Jurkat, Clone E6-1 (cell line): ENCODE results near the gene ZBTB16.

Experiments used
- DNase-seq: peaks from one replicate; pipeline ENCODE4 v3.0.0-alpha.2; 2011; ENCODE audit warnings: low read depth, low spot score
- H3K4me3 ChIP-seq: 2 replicates; pipeline ENCODE4 v1.5.1; 2011; ENCODE audit warnings: mild to moderate bottlenecking, low read length, control low read depth, moderate library complexity

ZBTB16 gene

DNA sequence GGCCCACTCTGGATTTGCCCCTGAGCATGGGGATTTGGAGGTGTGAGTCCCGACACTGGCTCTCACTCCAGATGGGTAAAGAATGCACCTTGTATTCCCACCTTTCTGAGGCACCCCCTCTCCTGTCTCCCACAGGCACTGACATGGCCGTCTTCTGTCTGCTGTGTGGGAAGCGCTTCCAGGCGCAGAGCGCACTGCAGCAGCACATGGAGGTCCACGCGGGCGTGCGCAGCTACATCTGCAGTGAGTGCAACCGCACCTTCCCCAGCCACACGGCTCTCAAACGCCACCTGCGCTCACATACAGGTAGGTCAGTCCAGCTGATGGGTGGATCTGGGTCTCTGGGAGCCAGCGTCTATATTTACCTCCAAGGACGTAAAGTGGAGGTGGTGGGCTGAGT lies 182.5 kb downstream of the ZBTB16 start:
- H3K4me3 ChIP-seq = no peak overlapping the region
- no peak for DNase-seq

DNA sequence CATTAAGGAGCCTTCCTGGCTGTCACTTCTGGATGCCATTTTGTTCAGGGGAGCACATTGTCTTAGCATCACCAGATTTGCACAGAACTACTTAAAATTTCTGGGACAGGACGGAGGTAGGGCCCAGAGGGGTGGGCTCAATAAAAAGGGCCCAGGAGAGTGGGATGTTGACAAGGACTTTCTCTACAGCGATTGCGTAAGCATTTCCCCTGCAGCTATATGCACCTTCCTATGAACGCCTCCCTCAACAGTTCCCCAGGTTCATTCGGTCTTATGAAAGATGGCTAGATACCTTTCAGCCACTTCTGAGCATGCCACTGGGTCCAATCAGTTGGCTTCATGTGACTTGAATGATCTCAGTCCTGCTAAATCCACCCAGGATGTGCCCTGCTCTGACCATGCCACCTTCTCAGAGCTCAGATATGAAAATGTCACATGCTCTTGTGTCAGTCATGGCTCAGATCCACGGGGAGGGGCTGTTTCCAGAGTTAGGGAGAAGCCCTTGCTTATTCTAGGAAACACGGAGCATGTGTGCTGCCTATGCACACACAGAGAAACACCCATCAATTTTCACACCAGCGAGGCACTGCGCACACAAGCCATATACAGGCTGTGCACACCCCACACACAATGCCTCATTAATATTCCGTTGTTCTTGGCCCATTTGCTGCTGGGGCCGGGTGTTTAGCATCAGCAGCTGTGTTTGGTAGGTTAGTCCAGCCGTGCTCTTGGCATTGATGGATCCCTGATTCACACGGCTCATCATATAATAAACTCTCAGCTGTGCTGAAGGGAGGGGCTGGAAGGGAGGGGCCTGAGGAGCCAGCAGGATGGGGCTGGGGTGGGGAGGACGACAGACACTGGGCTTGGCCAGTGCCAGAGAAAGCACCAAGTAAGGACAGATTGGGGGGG lies 184.2 kb downstream of the ZBTB16 start:
- no peak for DNase-seq
- H3K4me3 ChIP-seq = no peak overlapping the region

DNA sequence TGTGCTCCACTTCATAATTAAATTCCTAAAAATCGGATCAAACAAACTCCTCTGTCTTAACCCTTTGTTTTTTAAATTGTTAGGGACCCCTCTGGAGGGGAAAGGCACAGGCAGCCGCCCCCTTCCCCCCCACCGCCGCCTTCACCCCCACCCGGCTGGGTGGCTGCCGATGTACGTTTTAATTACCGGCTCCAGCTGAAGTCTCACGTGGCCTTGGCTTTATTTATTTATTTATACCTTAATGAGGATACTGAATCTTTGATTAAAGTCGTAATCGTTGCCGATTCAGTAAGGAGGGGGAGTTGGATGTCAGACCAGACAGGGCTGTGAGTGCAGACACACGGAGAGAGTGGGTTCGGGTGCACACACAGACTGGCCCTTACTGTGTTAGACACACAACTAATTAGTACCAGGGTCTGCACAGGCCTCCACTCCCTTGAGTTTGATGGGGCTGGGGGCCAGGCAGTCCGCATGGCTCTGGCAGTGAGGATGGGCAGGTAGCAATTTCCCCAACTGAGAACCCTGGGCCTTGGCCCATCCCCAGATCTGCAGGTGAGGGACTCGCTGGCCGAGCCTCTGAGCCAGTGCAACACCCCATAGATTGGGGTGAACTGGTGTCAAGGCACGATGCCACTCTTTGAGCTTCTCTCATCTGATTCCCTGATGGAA lies 185.3 kb downstream of the ZBTB16 start:
- DNase-seq = no peak

DNA sequence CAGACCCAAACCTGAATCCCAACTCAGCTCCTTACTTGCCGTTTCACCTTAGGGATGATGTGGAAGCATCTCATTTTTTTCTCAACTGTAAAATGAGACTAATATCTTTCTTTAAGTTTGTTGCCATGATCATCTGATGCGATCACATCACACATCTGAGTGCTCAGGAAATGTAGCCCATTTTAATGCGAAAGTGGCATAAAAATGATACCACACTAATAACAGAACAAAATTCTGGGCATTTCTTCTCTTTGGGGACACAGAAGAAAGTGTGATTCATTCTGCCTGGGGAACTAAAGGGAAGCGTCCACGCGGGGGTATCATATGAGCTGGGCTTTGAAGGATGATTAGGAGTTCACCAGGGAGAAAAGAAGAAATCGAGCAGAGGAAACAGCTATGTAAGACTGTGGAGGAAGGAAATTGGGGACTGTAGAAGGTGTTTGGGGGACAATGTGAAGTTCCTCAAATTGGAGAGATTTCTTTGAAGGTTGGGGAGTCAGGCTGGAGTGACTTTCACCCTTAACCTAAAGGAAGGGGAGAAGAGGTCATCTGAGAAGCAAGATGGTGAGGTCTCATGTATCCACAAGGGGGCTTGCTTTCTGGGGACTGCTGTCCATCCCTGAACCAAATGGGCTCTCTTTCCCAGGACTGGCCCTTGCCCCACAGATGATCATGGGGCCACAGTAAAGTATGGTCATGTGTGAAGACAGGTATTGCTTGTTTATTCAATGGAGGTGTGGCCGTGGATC lies 187.0 kb downstream of the ZBTB16 start:
- no peak overlapping the region for H3K4me3 ChIP-seq
- DNase-seq = no peak

More for the DNA sequence above, 185.3 kb downstream of the ZBTB16 start:
- H3K4me3 ChIP-seq = no peak overlapping the region

DNA sequence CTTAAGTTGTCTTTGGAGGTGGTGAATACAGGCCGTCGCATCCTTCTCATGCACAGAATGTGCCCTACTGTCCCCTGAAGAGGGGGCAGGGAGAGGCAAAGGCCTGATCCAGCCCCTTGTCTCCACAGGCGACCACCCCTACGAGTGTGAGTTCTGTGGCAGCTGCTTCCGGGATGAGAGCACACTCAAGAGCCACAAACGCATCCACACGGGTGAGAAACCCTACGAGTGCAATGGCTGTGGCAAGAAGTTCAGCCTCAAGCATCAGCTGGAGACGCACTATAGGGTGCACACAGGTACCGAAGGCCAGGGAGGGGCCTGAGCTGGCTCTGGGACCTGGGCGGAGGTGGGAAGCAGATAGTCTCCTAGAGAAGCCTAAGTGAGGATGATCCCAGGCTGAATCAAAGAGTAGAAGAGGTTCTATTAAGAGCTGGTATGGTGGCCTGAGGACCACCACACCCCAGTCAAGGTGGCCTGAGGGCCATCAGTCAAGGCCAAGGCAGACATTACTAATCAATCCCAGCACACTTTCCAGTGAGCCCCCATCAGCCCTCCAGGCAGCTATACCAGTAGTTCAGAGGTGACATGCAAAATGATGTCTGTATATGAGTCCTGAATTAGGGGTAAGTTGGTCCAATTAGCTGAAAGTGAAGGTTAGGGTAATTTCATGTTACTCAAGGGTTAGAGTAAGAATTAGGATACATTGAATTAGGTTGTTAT lies 187.7 kb downstream of the ZBTB16 start:
- no peak for DNase-seq
- no peak overlapping the region for H3K4me3 ChIP-seq

DNA sequence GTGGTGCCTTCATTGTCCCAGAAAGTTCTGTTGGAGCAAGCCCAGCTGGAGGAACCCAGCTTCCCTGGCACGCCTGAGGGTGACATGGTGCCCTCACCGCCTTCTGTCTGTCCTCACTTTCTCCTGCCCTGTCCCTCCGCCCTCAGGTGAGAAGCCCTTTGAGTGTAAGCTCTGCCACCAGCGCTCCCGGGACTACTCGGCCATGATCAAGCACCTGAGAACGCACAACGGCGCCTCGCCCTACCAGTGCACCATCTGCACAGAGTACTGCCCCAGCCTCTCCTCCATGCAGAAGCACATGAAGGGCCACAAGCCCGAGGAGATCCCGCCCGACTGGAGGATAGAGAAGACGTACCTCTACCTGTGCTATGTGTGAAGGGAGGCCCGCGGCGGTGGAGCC lies 190.7 kb downstream of the ZBTB16 start:
- no peak for DNase-seq
- H3K4me3 ChIP-seq = no peak overlapping the region

DNA sequence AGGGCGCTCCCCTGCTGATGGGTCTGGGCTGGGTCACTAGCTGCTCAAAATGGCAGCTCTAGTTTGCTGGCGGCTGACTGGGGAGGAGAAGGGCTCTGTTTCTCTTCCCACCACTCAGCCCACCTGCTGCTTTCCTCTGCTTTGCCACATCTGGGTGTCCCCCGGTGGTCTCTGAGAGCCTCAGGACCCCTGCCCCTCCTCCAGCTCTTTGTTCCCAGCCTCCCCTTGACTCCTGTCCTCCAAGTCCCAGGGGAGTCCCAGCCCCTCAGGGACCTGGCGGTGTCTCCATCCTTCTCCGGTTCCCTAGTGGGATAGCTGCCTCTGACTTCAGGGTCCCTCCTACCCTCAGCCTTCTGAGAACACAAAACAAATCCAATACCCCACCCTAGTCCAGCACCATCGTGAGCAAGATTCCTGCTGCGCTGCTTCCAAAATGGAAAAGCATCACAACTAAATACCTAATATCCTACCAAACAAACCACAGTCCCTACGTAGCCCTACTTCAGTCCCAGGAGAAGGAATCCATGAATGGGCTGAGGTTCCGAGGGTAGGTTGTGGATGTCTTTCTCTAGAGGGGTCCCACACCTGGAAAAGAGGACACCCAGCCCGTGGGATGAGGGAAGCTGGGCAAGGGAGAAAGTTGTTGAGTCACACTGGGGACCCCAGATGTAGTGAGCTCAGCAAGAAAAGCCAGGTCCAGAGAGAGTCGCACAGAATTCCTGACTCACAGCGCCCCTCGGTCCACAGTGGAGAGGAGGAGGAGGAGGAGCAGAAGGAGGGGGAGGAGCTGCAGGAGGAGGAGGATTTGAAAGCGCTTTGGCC lies 191.7 kb downstream of the ZBTB16 start:
- DNase-seq = no peak
- no peak overlapping the region for H3K4me3 ChIP-seq

DNA sequence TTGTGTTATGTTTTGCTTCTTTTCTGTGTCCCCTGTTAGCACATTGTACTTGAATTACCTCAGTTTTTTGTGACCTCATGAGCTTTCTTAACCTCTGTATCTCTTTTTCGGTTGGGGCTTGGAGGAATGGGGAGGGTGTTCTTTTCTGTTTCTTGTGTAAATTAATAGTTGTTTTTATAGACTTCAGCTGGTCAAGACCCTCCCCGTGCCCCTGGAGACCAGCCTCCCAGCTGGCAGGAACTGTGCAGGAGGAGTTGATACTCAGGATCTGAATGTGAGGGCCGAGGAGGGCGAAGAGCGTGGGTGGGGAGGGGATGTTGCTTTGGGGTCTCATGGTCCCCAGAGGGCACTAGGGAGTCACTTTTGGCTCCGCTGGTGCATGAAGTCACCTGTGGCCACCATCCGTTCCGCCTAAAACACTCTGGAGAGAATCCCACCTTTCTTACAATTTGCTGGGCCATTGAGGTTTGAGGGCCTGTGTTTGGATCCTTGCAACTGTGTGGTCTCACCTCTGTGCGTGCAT lies 192.4 kb downstream of the ZBTB16 start:
- no peak for DNase-seq
- no peak overlapping the region for H3K4me3 ChIP-seq

DNA sequence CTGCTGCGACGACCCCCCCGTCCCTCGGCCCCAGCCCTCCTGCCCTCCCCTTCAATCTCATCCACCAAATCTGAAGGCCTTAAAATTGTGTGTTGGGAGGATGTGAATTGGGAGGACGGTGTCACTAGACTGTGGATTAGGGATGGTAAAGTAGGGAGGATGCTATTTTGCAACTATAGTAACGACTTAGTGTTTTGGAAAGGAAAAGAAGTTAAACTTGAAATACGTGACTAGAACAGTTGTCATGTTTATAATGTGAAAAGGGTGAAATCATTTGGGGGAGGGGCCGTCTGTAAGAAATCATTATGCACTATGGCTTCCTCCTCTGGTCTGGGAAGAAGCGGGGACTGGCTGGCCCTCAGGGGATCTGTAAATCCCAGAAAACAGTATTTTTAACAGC lies 193.3 kb downstream of the ZBTB16 start:
- no peak overlapping the region for H3K4me3 ChIP-seq
- no peak for DNase-seq

DNA sequence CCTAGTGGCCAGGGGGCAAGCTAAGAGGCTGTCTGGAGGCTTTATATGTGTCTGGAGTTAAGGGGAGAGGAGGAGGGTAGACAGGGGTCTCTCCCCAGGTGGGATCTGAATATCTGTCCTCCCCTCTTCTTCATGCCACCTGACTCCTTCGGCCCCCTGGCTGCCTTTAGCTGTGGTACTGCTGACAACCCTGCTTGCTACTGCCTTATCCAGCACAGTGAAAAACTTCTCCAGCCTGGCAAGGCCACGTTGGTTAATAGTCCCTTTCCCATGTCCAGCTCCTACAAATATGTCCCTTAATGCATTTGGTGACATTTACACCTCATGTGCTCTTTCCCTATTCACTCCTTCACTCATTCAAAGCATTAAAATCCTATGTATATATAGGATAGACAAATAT lies 194.3 kb downstream of the ZBTB16 start:
- no peak for DNase-seq
- H3K4me3 ChIP-seq = no peak overlapping the region

DNA sequence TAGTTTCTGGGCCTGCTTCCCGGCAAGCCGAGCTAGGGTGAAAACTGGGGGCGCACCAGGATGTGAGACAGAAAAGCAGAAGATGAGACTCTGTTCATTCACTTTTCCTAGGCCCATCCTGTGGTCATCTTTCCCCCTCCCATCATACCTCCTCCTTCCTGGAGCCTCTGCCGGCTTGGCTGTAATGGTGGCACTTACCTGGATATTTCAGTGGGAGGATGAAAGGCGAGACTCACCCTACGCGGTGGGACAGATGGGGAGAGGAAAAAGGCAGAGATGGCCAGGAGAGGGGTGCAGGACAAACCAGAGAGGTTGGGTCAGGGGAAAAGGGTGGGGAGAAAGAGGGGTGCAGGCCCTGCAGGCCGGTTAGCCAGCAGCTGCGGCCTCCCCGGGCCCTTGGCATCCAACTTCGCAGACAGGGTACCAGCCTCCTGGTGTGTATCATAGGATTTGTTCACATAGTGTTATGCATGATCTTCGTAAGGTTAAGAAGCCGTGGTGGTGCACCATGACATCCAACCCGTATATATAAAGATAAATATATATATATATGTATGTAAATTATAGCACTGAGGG lies 195.1 kb downstream of the ZBTB16 start:
- H3K4me3 ChIP-seq = no peak overlapping the region
- DNase-seq = no peak

DNA sequence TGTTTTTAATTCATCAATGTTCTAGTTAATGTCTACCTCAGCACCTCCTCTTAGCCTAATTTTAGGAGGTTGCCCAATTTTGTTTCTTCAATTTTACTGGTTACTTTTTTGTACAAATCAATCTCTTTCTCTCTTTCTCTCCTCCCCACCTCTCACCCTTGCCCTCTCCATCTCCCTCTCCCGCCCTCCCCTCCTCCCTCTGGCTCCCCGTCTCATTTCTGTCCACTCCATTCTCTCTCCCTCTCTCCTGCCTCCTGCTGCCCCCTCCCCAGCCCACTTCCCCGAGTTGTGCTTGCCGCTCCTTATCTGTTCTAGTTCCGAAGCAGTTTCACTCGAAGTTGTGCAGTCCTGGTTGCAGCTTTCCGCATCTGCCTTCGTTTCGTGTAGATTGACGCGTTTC lies 195.8 kb downstream of the ZBTB16 start:
- DNase-seq = no peak
- no peak overlapping the region for H3K4me3 ChIP-seq

DNA sequence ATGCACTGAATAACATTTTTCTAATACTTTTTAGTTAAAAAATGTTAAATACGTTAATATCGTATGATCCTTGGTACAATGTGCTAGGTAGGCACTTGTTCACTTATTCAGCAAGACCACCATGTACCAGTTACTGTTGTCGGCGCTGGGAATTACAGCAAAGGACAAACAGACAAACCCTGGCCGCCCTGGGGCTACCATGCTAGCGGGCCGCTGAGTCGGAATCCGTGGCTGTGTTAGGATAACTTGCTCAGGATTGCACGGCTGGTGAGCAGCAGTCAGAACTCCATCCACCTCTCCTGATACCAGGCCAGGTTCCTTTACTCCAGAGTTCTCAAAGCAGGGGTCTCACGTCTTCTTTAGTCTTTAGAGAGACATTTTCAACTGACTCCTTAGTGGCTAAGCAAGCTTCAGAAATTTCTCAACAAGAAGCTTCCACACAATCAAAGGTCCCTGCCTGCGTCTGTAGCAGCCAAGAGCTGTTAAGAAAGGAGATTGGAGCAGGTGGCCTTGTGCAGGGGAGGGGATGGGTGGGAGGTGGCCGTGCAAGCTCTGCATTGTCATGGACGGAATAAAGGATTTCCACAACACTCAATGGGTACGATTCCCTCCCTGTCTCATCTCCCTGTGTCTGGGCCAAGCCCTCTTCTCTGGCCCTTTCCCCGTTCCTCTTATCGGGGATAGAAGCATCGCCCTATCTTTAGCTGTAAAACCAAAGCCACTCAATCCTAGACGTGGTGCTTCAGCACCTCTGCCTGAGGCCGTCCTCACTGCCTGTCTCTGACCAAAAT lies 196.9 kb downstream of the ZBTB16 start:
- no peak overlapping the region for H3K4me3 ChIP-seq
- no peak for DNase-seq

DNA sequence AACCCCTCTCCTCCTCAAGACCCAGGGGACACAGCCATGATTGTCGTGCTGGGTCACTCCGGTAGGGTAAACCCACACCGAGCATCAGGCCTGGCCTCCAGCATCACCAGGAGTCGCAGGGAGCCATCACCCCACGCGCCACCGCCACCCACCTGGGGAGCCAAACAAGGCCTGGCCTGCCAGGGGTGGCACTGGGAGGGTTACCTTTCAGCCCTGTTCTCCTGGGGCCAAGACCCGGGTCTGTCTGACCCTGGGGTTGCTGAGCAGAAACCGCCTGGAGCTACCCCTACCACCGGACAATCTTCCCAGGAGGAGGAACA lies 197.4 kb downstream of the ZBTB16 start:
- DNase-seq = no peak
- H3K4me3 ChIP-seq = no peak overlapping the region

DNA sequence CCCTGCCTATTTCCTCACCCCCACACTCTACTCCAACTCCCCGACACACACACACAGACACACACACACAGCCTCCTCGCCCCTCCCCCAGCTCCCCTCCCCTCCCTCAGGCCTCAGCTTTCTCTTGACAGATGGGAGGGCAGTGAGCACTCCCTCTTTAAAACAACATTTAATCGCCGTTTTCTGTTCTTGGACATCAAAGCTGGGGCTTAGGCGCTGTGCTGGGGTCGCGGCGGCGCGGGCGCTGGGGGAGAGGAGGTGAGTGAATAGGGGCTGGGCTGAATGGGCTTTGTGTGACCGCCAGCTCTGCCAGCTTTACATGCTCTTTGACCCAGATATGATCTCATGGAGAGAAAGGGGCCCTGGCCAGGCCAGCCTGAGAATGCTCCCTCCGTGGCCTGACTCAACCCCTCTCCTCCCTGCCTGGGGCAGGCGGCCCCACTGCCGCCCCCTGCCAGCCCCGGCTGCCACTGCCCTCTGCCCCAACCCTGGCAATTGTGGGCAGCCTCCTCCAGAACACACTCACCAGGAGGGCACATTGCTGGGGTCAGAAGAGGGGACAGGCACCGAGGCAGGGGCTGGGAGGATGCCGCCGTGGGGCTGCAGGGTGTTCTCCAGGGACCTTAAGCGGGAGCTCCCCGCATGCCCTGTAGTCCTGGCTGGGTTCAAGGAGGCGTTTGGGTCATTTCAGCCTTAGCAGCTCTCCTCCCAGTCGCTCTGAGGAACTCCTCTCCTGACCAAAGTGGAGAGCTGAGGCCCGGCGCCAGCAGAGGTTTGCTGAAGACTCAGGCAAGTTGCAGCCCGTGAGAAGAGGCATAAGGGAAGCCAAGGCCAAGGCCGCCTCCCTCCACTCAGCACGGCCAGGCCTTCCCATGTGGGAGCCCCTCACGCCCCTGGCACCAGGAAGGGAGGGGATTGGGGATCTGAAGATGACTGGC lies 198.4 kb downstream of the ZBTB16 start:
- H3K4me3 ChIP-seq = no peak overlapping the region
- DNase-seq = no peak

DNA sequence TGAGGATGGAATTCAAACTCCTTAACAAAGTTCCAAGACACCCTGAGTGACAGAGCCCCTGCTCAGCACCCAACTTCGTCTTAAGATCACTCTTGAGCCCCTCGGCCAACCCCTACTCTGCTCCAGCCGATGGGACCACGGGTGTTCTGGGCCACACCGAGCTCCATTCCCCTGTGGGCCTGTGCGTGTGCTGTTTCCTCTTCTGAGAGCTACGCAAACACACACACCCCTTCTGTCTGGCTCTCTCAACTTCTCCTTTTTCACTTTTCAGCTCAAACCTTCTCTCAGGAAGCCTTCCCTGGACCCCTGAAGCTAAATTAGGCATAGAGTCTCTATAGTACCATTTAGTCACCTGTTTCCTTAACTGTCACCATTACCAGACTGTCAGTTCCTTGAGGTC lies 199.2 kb downstream of the ZBTB16 start:
- no peak overlapping the region for H3K4me3 ChIP-seq
- no peak for DNase-seq
